GM12872 (cell line): ENCODE results near the gene NAE1.

Experiments
- TF ChIP-seq, protein P1 (sequence below): IDR thresholded peaks from 3 replicates; pipeline ENCODE4 v1.5.1; 2011; ENCODE audit warnings: low read depth, mild to moderate bottlenecking, low read length, moderate library complexity; ENCODE audit not compliant: insufficient read depth

The NAE1 gene

DNA sequence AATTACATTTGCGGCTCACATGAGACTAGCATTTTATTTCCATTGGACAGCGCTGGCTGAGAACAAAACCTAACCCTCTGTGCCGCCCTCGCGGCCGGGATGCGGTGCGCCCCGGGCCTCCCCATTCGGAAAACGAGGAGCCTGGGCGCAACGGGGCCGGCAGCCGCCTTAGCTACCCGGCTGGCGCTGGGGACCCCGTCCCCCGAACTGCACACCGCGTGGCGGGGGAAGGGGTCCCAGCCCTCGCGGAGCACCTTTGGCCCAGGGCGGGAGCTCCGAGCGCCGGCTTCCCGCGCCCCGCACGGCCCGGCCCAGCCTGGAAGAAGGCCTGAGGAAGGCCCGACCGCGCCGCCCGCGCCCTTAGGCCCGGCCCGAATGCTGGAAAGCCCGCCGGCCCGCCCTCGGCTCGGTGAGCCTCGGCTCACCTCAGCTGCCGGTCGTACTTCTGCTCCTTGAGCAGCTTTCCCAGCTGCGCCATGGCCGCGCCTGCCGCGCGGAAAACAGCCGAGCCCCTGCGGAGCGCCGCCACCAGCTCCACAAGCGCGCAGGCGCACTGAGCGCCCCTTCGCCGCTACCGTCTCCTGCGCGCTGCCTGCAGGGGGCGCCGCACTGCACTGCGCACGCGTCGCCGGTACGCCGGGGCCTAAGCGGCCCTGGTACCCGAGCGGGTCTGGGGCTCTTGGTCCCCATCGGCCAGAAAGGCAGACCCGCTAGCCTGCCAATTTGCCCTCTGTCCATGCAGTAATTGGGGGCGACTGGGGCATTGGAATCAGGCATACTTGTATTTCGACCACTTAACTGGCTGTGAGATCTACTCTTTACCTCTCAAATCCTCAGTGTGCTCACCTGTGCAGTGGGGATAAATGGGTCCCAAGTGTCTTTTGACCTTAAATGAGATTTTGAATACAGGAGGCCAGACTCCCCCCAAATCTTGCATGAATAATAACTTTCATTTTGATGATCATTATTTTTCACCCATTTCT lies at the start of gene NAE1:
TSS of gene NAE1 (minus strand) at position 555 of the 983 bp plus-strand sequence. CDS start at position 478, 77 bp downstream.
- TF ChIP-seq, protein P1, sequence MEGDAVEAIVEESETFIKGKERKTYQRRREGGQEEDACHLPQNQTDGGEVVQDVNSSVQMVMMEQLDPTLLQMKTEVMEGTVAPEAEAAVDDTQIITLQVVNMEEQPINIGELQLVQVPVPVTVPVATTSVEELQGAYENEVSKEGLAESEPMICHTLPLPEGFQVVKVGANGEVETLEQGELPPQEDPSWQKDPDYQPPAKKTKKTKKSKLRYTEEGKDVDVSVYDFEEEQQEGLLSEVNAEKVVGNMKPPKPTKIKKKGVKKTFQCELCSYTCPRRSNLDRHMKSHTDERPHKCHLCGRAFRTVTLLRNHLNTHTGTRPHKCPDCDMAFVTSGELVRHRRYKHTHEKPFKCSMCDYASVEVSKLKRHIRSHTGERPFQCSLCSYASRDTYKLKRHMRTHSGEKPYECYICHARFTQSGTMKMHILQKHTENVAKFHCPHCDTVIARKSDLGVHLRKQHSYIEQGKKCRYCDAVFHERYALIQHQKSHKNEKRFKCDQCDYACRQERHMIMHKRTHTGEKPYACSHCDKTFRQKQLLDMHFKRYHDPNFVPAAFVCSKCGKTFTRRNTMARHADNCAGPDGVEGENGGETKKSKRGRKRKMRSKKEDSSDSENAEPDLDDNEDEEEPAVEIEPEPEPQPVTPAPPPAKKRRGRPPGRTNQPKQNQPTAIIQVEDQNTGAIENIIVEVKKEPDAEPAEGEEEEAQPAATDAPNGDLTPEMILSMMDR: peak; percentile 98

DNA sequence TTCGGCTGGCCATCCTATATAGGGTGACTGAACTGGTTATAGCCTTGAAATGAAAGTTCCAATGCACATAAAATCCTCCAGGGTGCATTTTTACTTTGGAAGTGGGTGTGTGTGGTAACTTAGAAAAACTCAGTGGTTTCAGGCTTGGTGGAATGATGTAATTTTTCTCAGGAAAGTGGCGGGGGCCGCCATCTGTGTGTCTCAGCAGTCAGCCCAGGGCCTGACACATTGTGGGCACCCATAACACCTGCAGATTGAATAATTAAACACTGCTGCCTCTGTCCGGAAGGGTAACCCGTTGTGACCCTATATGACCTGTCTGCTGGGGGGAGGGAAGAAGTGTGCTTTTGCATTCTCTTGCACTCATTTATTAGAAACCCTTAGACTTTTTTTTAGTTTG lies 47.3 kb upstream of the NAE1 start:
- TF ChIP-seq, protein P1: no peak

DNA sequence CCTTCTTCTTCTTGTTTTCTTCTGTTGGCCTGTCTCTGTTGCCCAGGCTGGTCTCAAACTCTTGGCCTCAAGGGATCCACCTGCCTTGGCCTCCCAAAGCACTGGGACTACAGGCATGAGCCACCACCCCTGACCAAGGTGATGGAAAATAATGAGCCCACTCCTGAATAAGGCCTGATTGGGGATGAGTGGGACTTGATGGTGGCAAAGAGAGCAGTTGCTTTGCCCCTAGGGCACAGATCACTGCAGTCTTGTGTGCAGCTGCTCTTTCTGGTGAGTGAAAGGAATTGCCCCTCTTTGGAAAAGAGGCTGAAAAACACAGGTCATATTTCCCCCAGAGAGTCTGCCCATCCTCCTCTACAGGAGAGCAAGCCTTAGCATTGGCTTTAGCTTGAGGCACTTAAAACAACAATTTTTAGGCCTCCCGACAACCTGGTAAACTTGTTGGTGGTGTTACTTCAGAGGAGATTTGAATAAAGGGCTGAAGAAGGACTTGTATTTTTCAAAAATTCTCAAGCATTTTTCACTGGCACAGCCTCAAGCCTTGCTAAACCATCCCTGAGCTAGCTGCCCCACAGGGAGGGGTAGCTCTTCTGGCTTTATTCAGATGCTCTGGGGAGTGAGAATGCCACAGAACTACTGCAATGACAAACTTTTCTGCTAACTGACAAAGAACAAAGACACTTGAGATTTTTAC lies 43.5 kb upstream of the NAE1 start:
- TF ChIP-seq, protein P1: no peak

DNA sequence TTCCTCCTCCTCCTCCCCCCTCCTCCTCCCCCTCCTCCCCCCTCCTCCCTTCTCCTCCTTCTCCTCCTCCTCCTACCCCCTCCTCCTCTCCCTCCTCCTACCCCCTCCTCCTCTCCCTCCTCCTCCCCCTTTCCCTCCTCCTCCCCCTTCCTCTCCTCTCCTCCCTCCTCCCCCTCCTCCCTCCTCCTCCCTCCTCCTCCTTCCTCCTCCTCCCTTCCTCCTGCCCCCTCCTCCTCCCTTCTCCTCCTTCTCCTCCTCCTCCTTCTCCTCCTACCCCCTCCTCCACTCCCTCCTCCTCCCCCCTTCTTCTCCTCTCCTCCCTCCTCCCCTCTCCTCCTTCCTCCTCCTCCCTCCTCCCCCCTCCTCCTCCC lies 42.9 kb upstream of the NAE1 start:
- TF ChIP-seq, protein P1: no peak

DNA sequence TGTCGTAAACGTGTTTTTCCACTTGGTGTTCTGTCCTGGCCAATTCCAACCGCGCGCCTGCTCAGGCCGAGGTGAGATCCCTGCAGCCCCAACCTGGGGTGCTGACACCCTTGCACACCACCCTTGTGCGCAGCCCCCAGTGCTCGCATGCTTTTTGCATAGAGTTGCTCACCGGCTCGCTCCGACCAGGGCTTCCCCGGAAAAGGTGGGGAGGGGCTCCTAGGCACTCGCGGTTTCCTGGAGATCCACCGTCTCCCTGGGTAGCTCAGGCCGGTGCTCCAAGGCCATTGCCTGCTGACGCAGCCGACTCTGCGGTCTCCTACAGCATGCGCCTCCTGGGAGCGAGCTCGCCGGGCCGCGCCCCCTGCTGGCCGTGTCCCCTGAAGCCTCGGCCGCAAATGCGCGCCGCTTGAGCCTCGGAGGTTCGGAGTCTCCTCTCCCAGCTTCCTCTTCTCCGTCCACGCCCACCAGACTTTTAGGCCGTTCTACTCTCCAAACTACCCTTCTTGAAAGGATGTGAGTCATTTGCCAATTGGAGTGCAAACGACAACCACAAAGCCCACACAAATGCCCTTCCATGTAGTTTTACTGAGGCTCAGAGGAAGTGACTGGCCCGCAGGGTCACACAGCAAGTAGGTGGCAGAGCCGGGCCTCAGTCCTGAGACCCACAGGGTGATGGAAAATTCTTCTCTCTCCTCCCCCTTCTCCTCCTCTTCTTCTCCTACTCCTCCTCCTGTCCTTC lies 42.3 kb upstream of the NAE1 start:
- TF ChIP-seq, protein P1: peak; percentile 97

DNA sequence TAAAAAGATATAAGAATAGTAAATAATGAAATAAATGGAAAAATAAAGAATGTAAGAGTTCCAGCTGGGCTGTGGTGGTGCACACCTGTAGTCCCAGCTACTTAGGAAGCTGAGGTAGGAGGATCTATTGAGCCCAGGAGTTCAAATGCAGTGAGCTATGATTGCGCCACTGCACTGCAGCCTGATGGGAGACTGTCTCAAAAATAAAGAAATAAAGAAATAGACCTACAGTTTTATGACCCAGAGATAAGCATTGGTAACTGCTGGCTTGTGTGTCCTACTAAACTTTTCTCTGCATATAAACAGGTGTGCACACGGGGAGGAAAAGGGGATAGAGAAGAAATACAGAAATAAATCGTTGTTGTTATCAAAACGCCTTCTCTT lies 41.8 kb upstream of the NAE1 start:
- TF ChIP-seq, protein P1: no peak

DNA sequence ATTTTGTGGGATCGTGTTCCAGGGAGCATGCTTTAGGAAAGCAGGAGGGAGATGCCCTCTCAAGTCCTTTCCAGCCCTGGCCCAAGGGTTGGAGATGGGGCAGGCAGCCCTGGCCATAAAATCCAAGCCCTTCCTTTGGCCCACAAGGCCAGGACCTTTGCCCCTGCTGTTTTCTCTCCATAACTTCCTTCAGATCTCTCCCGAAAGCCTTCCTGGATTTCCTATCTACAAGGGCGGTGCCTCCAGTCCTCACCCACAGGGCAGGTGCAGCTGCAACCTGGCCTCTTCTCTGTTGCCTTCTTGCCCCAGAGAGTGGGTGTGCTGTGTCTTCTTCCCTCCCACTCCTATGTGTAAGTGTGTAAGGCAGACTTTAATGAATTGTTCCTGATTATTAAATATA lies 41.1 kb upstream of the NAE1 start:
- TF ChIP-seq, protein P1: no peak
